Astrocyte (in vitro differentiated cells and primary cell): ENCODE measurements around the gene VEGFB. TPM values are rescaled to one million over a fixed set of nuclear protein-coding genes. Genes with fewer than 3 reads are reported as not detected.

ENCODE experiments used
- DNase-seq: peaks from one replicate; pipeline ENCODE4 v3.0.0-alpha.2; 2010; ENCODE audit warnings: low read depth
- FAIRE-seq: peaks from 2 replicates; lab custom pipeline; 2011; peaks lifted over from hg19 to GRCh38; lab: Jason Lieb, UNC
- H2AFZ ChIP-seq: 2 replicates; pipeline ENCODE4 v1.6.0; 2012; ENCODE audit warnings: low read depth, low read length, inconsistent platforms
- H3K27ac ChIP-seq: 2 replicates; pipeline ENCODE4 v1.5.1; 2011; ENCODE audit warnings: low read depth, low read length, inconsistent platforms
- H3K27me3 ChIP-seq: 2 replicates; pipeline ENCODE4 v1.6.0; 2011; ENCODE audit warnings: low read length, inconsistent platforms; ENCODE audit not compliant: insufficient read depth
- H3K36me3 ChIP-seq: 2 replicates; pipeline ENCODE4 v1.5.1; 2011; ENCODE audit warnings: low read length, inconsistent platforms; ENCODE audit not compliant: insufficient read depth
- H3K4me1 ChIP-seq: 2 replicates; pipeline ENCODE4 v1.5.1; 2011; ENCODE audit warnings: low read length, inconsistent platforms; ENCODE audit not compliant: insufficient read depth
- H3K4me2 ChIP-seq: 2 replicates; pipeline ENCODE4 v1.6.0; 2012; ENCODE audit warnings: low read length, inconsistent platforms
- H3K4me3 ChIP-seq: 2 replicates; pipeline ENCODE4 v1.5.1; 2011; ENCODE audit warnings: low read depth, mild to moderate bottlenecking, low read length, inconsistent platforms; ENCODE audit not compliant: insufficient read depth
- H3K79me2 ChIP-seq: 2 replicates; pipeline ENCODE4 v1.6.0; 2012; ENCODE audit warnings: mild to moderate bottlenecking, low read length, inconsistent platforms; ENCODE audit not compliant: insufficient read depth
- H3K9ac ChIP-seq: 2 replicates; pipeline ENCODE4 v1.6.0; 2012; ENCODE audit warnings: mild to moderate bottlenecking, low read length, inconsistent platforms
- H3K9me3 ChIP-seq: 2 replicates; pipeline ENCODE4 v1.5.1; 2012; ENCODE audit warnings: low read depth, mild to moderate bottlenecking, low read length, inconsistent platforms; ENCODE audit not compliant: insufficient read depth
- H4K20me1 ChIP-seq: 2 replicates; pipeline ENCODE4 v1.6.0; 2012; ENCODE audit warnings: low read length, inconsistent platforms; ENCODE audit not compliant: insufficient read depth
- H3K27ac Mint-ChIP-seq: one replicate; pipeline ENCODE4 v1.8.0; 2021; ENCODE audit warnings: mild to moderate bottlenecking, mixed read lengths; ENCODE audit not compliant: unreplicated experiment
- H3K27me3 Mint-ChIP-seq: one replicate; pipeline ENCODE4 v1.8.0; 2021; ENCODE audit warnings: low read depth, mixed read lengths; ENCODE audit not compliant: unreplicated experiment
- H3K36me3 Mint-ChIP-seq: one replicate; pipeline ENCODE4 v1.8.0; 2021; ENCODE audit warnings: low read depth, mixed read lengths; ENCODE audit not compliant: unreplicated experiment
- H3K4me1 Mint-ChIP-seq: one replicate; pipeline ENCODE4 v1.8.0; 2021; ENCODE audit warnings: low read depth, mixed read lengths; ENCODE audit not compliant: unreplicated experiment
- H3K4me3 Mint-ChIP-seq: one replicate; pipeline ENCODE4 v1.8.0; 2021; ENCODE audit warnings: mild to moderate bottlenecking, moderate library complexity, mixed read lengths; ENCODE audit not compliant: unreplicated experiment
- H3K9me3 Mint-ChIP-seq: one replicate; pipeline ENCODE4 v1.8.0; 2021; ENCODE audit warnings: mild to moderate bottlenecking, mixed read lengths; ENCODE audit not compliant: unreplicated experiment
- EZH2 ChIP-seq: IDR thresholded peaks from 2 replicates; pipeline ENCODE4 v1.6.1; 2012; ENCODE audit warnings: mild to moderate bottlenecking, low read length, inconsistent platforms; ENCODE audit not compliant: insufficient read depth
- total RNA-seq: library from RNA; stranded (reverse); gene quantifications from 2 replicates; pipeline ENCODE4 v1.2.1, GENCODE V29; 2021
- TF ChIP-seq, protein P1 (sequence below): IDR thresholded peaks from 2 replicates; pipeline ENCODE4 v1.5.1; 2011; ENCODE audit warnings: low read depth, mild to moderate bottlenecking, inconsistent platforms, low read length, moderate library complexity; ENCODE audit not compliant: insufficient read depth

Gene VEGFB
- total RNA-seq, 1 donor from 2014 or later, result 30.4 TPM

DNA sequence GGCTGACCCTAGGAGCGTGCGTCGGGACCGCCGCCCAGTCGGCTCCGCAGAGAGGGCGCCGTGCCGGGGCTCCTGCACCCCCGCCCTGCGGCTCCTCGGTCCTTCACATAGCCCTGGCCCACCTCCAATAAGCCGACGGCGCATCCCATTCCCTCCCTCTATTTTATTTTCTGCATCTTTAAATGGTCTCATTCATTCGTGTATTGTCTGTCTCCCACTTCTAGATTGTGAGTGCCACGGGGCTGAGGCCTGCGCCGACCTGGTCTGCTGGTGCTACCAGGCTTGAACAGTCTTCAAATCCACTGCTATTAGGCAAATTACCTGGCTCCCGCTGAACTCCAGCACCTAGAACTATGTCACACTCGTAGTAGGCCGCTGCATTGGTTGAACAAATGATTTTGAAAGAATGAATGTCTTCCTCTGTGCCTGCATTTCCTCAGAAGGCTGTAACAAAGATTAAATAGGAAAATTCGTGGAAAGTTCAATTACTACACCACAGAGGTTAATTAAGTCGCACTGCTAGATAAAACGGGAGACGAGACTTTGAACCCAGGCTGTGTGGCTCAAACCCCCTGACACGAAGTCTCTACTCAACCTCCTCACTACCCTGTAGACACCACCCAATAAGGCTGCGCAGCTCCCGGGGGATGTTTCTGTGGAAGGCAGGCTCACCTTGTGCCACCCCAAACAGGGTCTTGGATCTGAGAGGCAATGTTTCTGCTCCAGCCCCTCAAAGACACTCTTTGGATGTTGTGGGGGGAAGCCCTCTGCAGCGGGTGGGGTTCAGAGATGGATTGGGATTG lies 13.5 kb downstream of the VEGFB start:
- Histone ChIP-seq H2AFZ (peak overlapping the region; percentile 61), H3K79me2 (peaks cover 49% of the 10 kb centered on the region), H3K4me2 (peak overlapping the region; percentile 98), H4K20me1 (peaks cover 32% of the 10 kb centered on the region), H3K36me3 (peaks cover 3% of the 10 kb centered on the region), H3K9ac (peak overlapping the region; percentile 81), H3K4me1 (peaks cover 33% of the 10 kb centered on the region), H3K4me3 (peak overlapping the region; percentile 73), H3K27ac (no peak overlapping the region), H3K9me3 (no peaks in the 10 kb centered on the region), H3K27me3 (no peaks in the 10 kb centered on the region)
- DNase-seq, result no peak
- H3K9me3 Mint-ChIP-seq, result no peaks in the 10 kb centered on the region
- peak overlapping the region; percentile 83 for H3K27ac Mint-ChIP-seq
- H3K4me3 Mint-ChIP-seq, result peak overlapping the region; percentile 85
- no peak for FAIRE-seq
- peaks cover 20% of the 10 kb centered on the region for H3K4me1 Mint-ChIP-seq
- H3K27me3 Mint-ChIP-seq, result no peaks in the 10 kb centered on the region
- no peak for TF ChIP-seq EZH2
- TF ChIP-seq, protein P1, sequence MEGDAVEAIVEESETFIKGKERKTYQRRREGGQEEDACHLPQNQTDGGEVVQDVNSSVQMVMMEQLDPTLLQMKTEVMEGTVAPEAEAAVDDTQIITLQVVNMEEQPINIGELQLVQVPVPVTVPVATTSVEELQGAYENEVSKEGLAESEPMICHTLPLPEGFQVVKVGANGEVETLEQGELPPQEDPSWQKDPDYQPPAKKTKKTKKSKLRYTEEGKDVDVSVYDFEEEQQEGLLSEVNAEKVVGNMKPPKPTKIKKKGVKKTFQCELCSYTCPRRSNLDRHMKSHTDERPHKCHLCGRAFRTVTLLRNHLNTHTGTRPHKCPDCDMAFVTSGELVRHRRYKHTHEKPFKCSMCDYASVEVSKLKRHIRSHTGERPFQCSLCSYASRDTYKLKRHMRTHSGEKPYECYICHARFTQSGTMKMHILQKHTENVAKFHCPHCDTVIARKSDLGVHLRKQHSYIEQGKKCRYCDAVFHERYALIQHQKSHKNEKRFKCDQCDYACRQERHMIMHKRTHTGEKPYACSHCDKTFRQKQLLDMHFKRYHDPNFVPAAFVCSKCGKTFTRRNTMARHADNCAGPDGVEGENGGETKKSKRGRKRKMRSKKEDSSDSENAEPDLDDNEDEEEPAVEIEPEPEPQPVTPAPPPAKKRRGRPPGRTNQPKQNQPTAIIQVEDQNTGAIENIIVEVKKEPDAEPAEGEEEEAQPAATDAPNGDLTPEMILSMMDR, result no peak
- peaks cover 9% of the 10 kb centered on the region for H3K36me3 Mint-ChIP-seq

GRCh38 chr11:64248578-64248977 lies 14.2 kb downstream of the VEGFB start:
- TF ChIP-seq, protein P1, result no peak
- no peak for TF ChIP-seq EZH2
- no peak for FAIRE-seq
- Histone ChIP-seq H3K79me2 (peaks cover 49% of the 10 kb centered on the region), H3K4me2 (no peak overlapping the region), H2AFZ (no peak overlapping the region), H3K4me1 (peaks cover 33% of the 10 kb centered on the region), H4K20me1 (peaks cover 32% of the 10 kb centered on the region), H3K27me3 (no peaks in the 10 kb centered on the region), H3K4me3 (no peak overlapping the region), H3K9ac (no peak overlapping the region), H3K36me3 (peaks cover under 1% of the 10 kb centered on the region), H3K9me3 (no peaks in the 10 kb centered on the region), H3K27ac (no peak overlapping the region)
- H3K4me1 Mint-ChIP-seq, result peaks cover 13% of the 10 kb centered on the region
- no peaks in the 10 kb centered on the region for H3K27me3 Mint-ChIP-seq
- H3K9me3 Mint-ChIP-seq, result no peaks in the 10 kb centered on the region
- no peak for DNase-seq
- no peak overlapping the region for H3K27ac Mint-ChIP-seq
- peaks cover 5% of the 10 kb centered on the region for H3K36me3 Mint-ChIP-seq
- peak overlapping the region; percentile 85 for H3K4me3 Mint-ChIP-seq

GRCh38 chr11:64249038-64249437 lies 14.7 kb downstream of the VEGFB start:
- Mint-ChIP-seq H3K4me3 (peak overlapping the region; percentile 67), H3K9me3 (no peaks in the 10 kb centered on the region), H3K27ac (no peak overlapping the region), H3K27me3 (no peaks in the 10 kb centered on the region), H3K4me1 (peaks cover 11% of the 10 kb centered on the region), H3K36me3 (peaks cover 3% of the 10 kb centered on the region)
- Histone ChIP-seq H4K20me1 (peaks cover 32% of the 10 kb centered on the region), H3K9me3 (no peaks in the 10 kb centered on the region), H3K4me3 (no peak overlapping the region), H3K27ac (no peak overlapping the region), H3K27me3 (no peaks in the 10 kb centered on the region), H3K4me2 (no peak overlapping the region), H3K36me3 (no peaks in the 10 kb centered on the region), H2AFZ (no peak overlapping the region), H3K79me2 (peaks cover 49% of the 10 kb centered on the region), H3K4me1 (peaks cover 31% of the 10 kb centered on the region), H3K9ac (no peak overlapping the region)
- no peak for DNase-seq
- FAIRE-seq, result no peak
- TF ChIP-seq EZH2, result no peak
- TF ChIP-seq, protein P1, result no peak
